Parathyroid adenoma (tissue), 2 donors: Measurements from ENCODE around the gene PCDHGA12.

Experiments
- H2AFZ ChIP-seq: fragments of 300-600 bp; sonication (generic); one replicate; pipeline ENCODE4 v1.7.0; 2017; ENCODE audit warnings: antibody characterized with exemption, mild to moderate bottlenecking
- H3K27ac ChIP-seq: fragments of 300-600 bp; sonication (generic); one replicate; pipeline ENCODE4 v1.7.0; 2017
- H3K27me3 ChIP-seq: fragments of 300-600 bp; sonication (generic); one replicate; pipeline ENCODE4 v1.7.0; 2017; ENCODE audit warnings: low read length; ENCODE audit not compliant: control insufficient read depth, insufficient read depth
- H3K36me3 ChIP-seq: fragments of 300-600 bp; sonication (generic); one replicate; pipeline ENCODE4 v1.7.0; 2017; ENCODE audit warnings: low read length; ENCODE audit not compliant: control insufficient read depth, insufficient read depth
- H3K4me1 ChIP-seq: fragments of 300-600 bp; sonication (generic); one replicate; pipeline ENCODE4 v1.7.0; 2017; ENCODE audit warnings: control low read depth
- H3K4me2 ChIP-seq: fragments of 300-600 bp; sonication (generic); one replicate; pipeline ENCODE4 v1.7.0; 2017; ENCODE audit warnings: low read length
- H3K4me3 ChIP-seq: fragments of 300-600 bp; sonication (generic); one replicate; pipeline ENCODE4 v1.7.0; 2017; ENCODE audit warnings: low read depth, low read length
- H3K79me2 ChIP-seq: fragments of 300-600 bp; sonication (generic); one replicate; pipeline ENCODE4 v1.7.0; 2017; ENCODE audit warnings: control low read depth
- H3K9ac ChIP-seq: fragments of 300-600 bp; sonication (generic); one replicate; pipeline ENCODE4 v1.7.0; 2017; ENCODE audit warnings: mild to moderate bottlenecking
- H3K9me3 ChIP-seq: fragments of 300-600 bp; sonication (generic); one replicate; pipeline ENCODE4 v1.7.0; 2017; ENCODE audit warnings: low read length; ENCODE audit not compliant: control insufficient read depth
- CTCF ChIP-seq: fragments of 300-600 bp; sonication (generic); IDR thresholded peaks from one replicate; pipeline ENCODE4 v1.7.0; 2017; ENCODE audit warnings: antibody characterized with exemption, mild to moderate bottlenecking
- donor health status: primary hyperparathyroidism.

PCDHGA12 gene

GRCh38 chr5:141439411-141440141 is 9.3 kb downstream of the PCDHGA12 start:
- H3K4me2 ChIP-seq = no peak overlapping the region
- no peak overlapping the region for H3K9ac ChIP-seq
- H3K27me3 ChIP-seq = no peaks in the 10 kb centered on the region
- H2AFZ ChIP-seq = no peak overlapping the region
- no peak overlapping the region for H3K27ac ChIP-seq
- no peaks in the 10 kb centered on the region for H3K4me1 ChIP-seq
- H3K9me3 ChIP-seq = no peaks in the 10 kb centered on the region
- H3K36me3 ChIP-seq = no peaks in the 10 kb centered on the region
- peaks cover 10% of the 10 kb centered on the region for H3K79me2 ChIP-seq
- TF ChIP-seq CTCF = no peak
- H3K4me3 ChIP-seq = no peak overlapping the region

GRCh38 chr5:141440341-141440740 is 10.0 kb downstream of the PCDHGA12 start:
- Histone ChIP-seq H3K4me2 (no peak overlapping the region), H3K9me3 (no peaks in the 10 kb centered on the region), H3K79me2 (peaks cover 10% of the 10 kb centered on the region), H2AFZ (no peak overlapping the region), H3K27me3 (no peaks in the 10 kb centered on the region), H3K36me3 (no peaks in the 10 kb centered on the region), H3K9ac (no peak overlapping the region), H3K4me3 (no peak overlapping the region), H3K27ac (no peak overlapping the region), H3K4me1 (no peaks in the 10 kb centered on the region)
- TF ChIP-seq CTCF = no peak

- Histone ChIP-seq H3K4me2 (no peak overlapping the region), H3K4me3 (no peak overlapping the region), H3K27ac (no peak overlapping the region), H3K27me3 (no peaks in the 10 kb centered on the region), H2AFZ (no peak overlapping the region), H3K4me1 (no peaks in the 10 kb centered on the region), H3K9me3 (no peaks in the 10 kb centered on the region), H3K36me3 (no peaks in the 10 kb centered on the region), H3K79me2 (peaks cover 14% of the 10 kb centered on the region), H3K9ac (no peak overlapping the region)
- TF ChIP-seq CTCF = no peak
Measured at GRCh38 chr5:141441571-141442170, 11.4 kb downstream of the PCDHGA12 start.

GRCh38 chr5:141465351-141465750 is 35.0 kb downstream of the PCDHGA12 start:
- H3K9me3 ChIP-seq = no peaks in the 10 kb centered on the region
- H3K27me3 ChIP-seq = no peaks in the 10 kb centered on the region
- TF ChIP-seq CTCF = no peak
- H3K36me3 ChIP-seq = no peaks in the 10 kb centered on the region
- H3K4me1 ChIP-seq = no peaks in the 10 kb centered on the region
- H3K4me2 ChIP-seq = no peak overlapping the region
- no peak overlapping the region for H2AFZ ChIP-seq
- peaks cover 13% of the 10 kb centered on the region for H3K79me2 ChIP-seq
- no peak overlapping the region for H3K27ac ChIP-seq
- H3K9ac ChIP-seq = no peak overlapping the region
- no peak overlapping the region for H3K4me3 ChIP-seq
